ENCODE results near the gene OR51M1.

OR51M1 gene

DNA sequence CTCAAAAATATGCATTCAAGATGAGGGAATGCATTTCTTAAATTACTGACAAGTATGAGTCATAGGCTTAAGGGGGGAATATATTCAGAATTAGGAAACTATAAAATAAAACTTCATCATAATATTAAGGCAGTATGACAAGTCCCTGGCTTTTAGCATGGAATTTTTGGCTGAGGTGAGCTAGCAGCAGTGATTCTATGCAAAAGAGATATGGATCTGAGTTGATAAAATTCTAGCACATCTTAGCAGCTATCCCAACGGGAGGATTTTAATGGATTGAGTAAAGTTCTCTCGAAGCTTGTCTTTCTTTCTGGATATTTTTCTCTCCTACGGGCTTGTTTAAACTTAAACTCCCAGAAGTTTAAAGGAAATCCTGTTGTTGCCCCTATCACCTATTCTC is 39.5 kb downstream of the OR51M1 start:
- no peak for TF ChIP-seq POLR2AphosphoS5 (IDR thresholded peaks at IDR 0.05; ENCODE audit: low read depth)
- TF ChIP-seq SPI1 (IDR thresholded peaks at IDR 0.05; ENCODE audit: borderline replicate concordance, low read depth): no peak
- TF ChIP-seq GABPA (IDR thresholded peaks at IDR 0.05; ENCODE audit: low read depth): no peak
- TF ChIP-seq, protein P1, sequence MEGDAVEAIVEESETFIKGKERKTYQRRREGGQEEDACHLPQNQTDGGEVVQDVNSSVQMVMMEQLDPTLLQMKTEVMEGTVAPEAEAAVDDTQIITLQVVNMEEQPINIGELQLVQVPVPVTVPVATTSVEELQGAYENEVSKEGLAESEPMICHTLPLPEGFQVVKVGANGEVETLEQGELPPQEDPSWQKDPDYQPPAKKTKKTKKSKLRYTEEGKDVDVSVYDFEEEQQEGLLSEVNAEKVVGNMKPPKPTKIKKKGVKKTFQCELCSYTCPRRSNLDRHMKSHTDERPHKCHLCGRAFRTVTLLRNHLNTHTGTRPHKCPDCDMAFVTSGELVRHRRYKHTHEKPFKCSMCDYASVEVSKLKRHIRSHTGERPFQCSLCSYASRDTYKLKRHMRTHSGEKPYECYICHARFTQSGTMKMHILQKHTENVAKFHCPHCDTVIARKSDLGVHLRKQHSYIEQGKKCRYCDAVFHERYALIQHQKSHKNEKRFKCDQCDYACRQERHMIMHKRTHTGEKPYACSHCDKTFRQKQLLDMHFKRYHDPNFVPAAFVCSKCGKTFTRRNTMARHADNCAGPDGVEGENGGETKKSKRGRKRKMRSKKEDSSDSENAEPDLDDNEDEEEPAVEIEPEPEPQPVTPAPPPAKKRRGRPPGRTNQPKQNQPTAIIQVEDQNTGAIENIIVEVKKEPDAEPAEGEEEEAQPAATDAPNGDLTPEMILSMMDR (IDR thresholded peaks at IDR 0.05; ENCODE audit: insufficient read depth, low read length): no peak
- TF ChIP-seq, protein P2, sequence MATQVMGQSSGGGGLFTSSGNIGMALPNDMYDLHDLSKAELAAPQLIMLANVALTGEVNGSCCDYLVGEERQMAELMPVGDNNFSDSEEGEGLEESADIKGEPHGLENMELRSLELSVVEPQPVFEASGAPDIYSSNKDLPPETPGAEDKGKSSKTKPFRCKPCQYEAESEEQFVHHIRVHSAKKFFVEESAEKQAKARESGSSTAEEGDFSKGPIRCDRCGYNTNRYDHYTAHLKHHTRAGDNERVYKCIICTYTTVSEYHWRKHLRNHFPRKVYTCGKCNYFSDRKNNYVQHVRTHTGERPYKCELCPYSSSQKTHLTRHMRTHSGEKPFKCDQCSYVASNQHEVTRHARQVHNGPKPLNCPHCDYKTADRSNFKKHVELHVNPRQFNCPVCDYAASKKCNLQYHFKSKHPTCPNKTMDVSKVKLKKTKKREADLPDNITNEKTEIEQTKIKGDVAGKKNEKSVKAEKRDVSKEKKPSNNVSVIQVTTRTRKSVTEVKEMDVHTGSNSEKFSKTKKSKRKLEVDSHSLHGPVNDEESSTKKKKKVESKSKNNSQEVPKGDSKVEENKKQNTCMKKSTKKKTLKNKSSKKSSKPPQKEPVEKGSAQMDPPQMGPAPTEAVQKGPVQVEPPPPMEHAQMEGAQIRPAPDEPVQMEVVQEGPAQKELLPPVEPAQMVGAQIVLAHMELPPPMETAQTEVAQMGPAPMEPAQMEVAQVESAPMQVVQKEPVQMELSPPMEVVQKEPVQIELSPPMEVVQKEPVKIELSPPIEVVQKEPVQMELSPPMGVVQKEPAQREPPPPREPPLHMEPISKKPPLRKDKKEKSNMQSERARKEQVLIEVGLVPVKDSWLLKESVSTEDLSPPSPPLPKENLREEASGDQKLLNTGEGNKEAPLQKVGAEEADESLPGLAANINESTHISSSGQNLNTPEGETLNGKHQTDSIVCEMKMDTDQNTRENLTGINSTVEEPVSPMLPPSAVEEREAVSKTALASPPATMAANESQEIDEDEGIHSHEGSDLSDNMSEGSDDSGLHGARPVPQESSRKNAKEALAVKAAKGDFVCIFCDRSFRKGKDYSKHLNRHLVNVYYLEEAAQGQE (IDR thresholded peaks at IDR 0.05; ENCODE audit: insufficient replicate concordance, low read depth): no peak
- Histone ChIP-seq H3K4me3 (replicated peaks; ENCODE audit: insufficient read depth, low read length) (no peak overlapping the region), H3K27me3 (ENCODE audit: insufficient read depth, poor library complexity, severe bottlenecking) (no peaks in the 10 kb centered on the region), H3K27ac (replicated peaks) (no peak overlapping the region)
- no peak for DNase-seq (ENCODE audit: low read depth in 1 of 2, low spot score in 1 of 2)

DNA sequence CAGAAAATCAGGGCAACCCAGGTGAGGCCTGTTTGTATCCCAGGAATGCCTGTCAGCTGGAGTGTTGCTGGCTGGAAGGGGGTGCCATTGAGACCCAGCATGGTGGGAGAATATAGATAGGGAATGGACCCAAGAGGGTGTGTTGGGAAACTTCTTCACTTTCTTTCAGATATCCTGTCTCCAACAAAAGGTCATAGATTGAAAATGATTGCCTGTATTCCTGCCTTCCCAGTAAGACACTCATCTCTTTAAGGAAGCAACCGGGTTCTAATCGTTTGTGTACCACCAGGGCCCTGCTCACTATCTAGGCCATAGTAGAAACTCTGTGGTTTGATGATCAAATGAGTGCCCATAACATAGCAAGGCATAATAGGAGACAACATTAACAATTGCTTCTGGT is 57.8 kb downstream of the OR51M1 start, which contains the start of gene OR51I1:
TSS of gene OR51I1 (minus strand) at position 101 of the 400 bp plus-strand sequence. CDS start at position 101, 0 bp downstream.
- no peak for DNase-seq (ENCODE audit: low read depth in 1 of 2, low spot score in 1 of 2)
- no peak within 1 kb of the TSS for H3K27ac ChIP-seq (replicated peaks)
- H3K4me3 ChIP-seq (replicated peaks; ENCODE audit: insufficient read depth, low read length): no peak within 1 kb of the TSS
- no peaks in the 10 kb centered on the region for H3K27me3 ChIP-seq (ENCODE audit: insufficient read depth, poor library complexity, severe bottlenecking)
- TF ChIP-seq POLR2AphosphoS5 (IDR thresholded peaks at IDR 0.05; ENCODE audit: low read depth) (no peak), SPI1 (IDR thresholded peaks at IDR 0.05; ENCODE audit: borderline replicate concordance, low read depth) (no peak), GABPA (IDR thresholded peaks at IDR 0.05; ENCODE audit: low read depth) (no peak)
- TF ChIP-seq, protein P2 (IDR thresholded peaks at IDR 0.05; ENCODE audit: insufficient replicate concordance, low read depth): no peak
- TF ChIP-seq, protein P1 (IDR thresholded peaks at IDR 0.05; ENCODE audit: insufficient read depth, low read length): no peak

All from HL-60 (cell line).